ENCODE data around the gene FMO3.
A peak's percentile ranks its signal among the peaks of the same experiment; 100 is the strongest.

FMO3 gene

GRCh38 chr1:171075041-171075440, 15.7 kb upstream of the FMO3 start:
- no peak overlapping the region for H2AFZ ChIP-seq (ENCODE audit: low read depth, low read length, severe bottlenecking)
- H3K9ac ChIP-seq (ENCODE audit: low read length): no peak overlapping the region
- H3K36me3 ChIP-seq (ENCODE audit: low read length): no peaks in the 10 kb centered on the region
- H3K27me3 ChIP-seq (ENCODE audit: low read length): no peaks in the 10 kb centered on the region
- H3K79me2 ChIP-seq (ENCODE audit: insufficient read depth, low read length): no peaks in the 10 kb centered on the region
- H3K27ac ChIP-seq (ENCODE audit: low read depth, low read length): no peak overlapping the region
- H3K4me2 ChIP-seq (ENCODE audit: low read depth, low read length, poor library complexity, severe bottlenecking): no peak overlapping the region
- H3K9me3 ChIP-seq (ENCODE audit: insufficient read depth, low read length): no peaks in the 10 kb centered on the region
- H3K9me2 ChIP-seq (replicated peaks; ENCODE audit: insufficient read depth, low read length): no peaks in the 10 kb centered on the region
- no peaks in the 10 kb centered on the region for H4K20me1 ChIP-seq (ENCODE audit: low read depth, low read length)
- TF ChIP-seq CTCF (IDR thresholded peaks at IDR 0.05; ENCODE audit: insufficient read depth, low read length, poor library complexity, severe bottlenecking) (no peak), EZH2phosphoT487 (conservative IDR thresholded peaks at IDR 0.05; ENCODE audit: low read length) (no peak)
- no peaks in the 10 kb centered on the region for H3F3A ChIP-seq (ENCODE audit: insufficient read depth)
- H3K4me3 ChIP-seq (ENCODE audit: insufficient read depth, low read length, poor library complexity, severe bottlenecking): no peak overlapping the region

- no peak overlapping the region for H3K9ac ChIP-seq (ENCODE audit: low read length)
- TF ChIP-seq EZH2phosphoT487 (conservative IDR thresholded peaks at IDR 0.05; ENCODE audit: low read length) (no peak), CTCF (IDR thresholded peaks at IDR 0.05; ENCODE audit: insufficient read depth, low read length, poor library complexity, severe bottlenecking) (peak; percentile 12)
- H3K9me3 ChIP-seq (ENCODE audit: insufficient read depth, low read length): no peaks in the 10 kb centered on the region
- no peaks in the 10 kb centered on the region for H4K20me1 ChIP-seq (ENCODE audit: low read depth, low read length)
- H3K9me2 ChIP-seq (replicated peaks; ENCODE audit: insufficient read depth, low read length): no peaks in the 10 kb centered on the region
- H3F3A ChIP-seq (ENCODE audit: insufficient read depth): no peaks in the 10 kb centered on the region
- no peak overlapping the region for H3K27ac ChIP-seq (ENCODE audit: low read depth, low read length)
- H3K79me2 ChIP-seq (ENCODE audit: insufficient read depth, low read length): no peaks in the 10 kb centered on the region
- H2AFZ ChIP-seq (ENCODE audit: low read depth, low read length, severe bottlenecking): no peak overlapping the region
- H3K27me3 ChIP-seq (ENCODE audit: low read length): no peaks in the 10 kb centered on the region
- H3K4me3 ChIP-seq (ENCODE audit: insufficient read depth, low read length, poor library complexity, severe bottlenecking): no peak overlapping the region
- H3K4me2 ChIP-seq (ENCODE audit: low read depth, low read length, poor library complexity, severe bottlenecking): no peak overlapping the region
- no peaks in the 10 kb centered on the region for H3K36me3 ChIP-seq (ENCODE audit: low read length)
Measured at GRCh38 chr1:171081314-171081753, 9.4 kb upstream of the FMO3 start.

- no peak overlapping the region for H3K9ac ChIP-seq (ENCODE audit: low read length)
- H3K27me3 ChIP-seq (ENCODE audit: low read length): no peaks in the 10 kb centered on the region
- H3K4me2 ChIP-seq (ENCODE audit: low read depth, low read length, poor library complexity, severe bottlenecking): no peak overlapping the region
- TF ChIP-seq CTCF (IDR thresholded peaks at IDR 0.05; ENCODE audit: insufficient read depth, low read length, poor library complexity, severe bottlenecking) (no peak), EZH2phosphoT487 (conservative IDR thresholded peaks at IDR 0.05; ENCODE audit: low read length) (no peak)
- no peak overlapping the region for H3K27ac ChIP-seq (ENCODE audit: low read depth, low read length)
- no peaks in the 10 kb centered on the region for H3K9me2 ChIP-seq (replicated peaks; ENCODE audit: insufficient read depth, low read length)
- H3K9me3 ChIP-seq (ENCODE audit: insufficient read depth, low read length): no peaks in the 10 kb centered on the region
- H2AFZ ChIP-seq (ENCODE audit: low read depth, low read length, severe bottlenecking): no peak overlapping the region
- no peak overlapping the region for H3K4me3 ChIP-seq (ENCODE audit: insufficient read depth, low read length, poor library complexity, severe bottlenecking)
- H3K79me2 ChIP-seq (ENCODE audit: insufficient read depth, low read length): no peaks in the 10 kb centered on the region
- H3K36me3 ChIP-seq (ENCODE audit: low read length): no peaks in the 10 kb centered on the region
- H3F3A ChIP-seq (ENCODE audit: insufficient read depth): no peaks in the 10 kb centered on the region
- no peaks in the 10 kb centered on the region for H4K20me1 ChIP-seq (ENCODE audit: low read depth, low read length)
Measured at GRCh38 chr1:171081763-171082201, 8.9 kb upstream of the FMO3 start.
